Measurements from ENCODE around the gene RNF217. TPM values are rescaled to one million over a fixed set of nuclear protein-coding genes. Genes with fewer than 3 reads are reported as not detected.

Gene RNF217
- total and polyA plus RNA-seq, 12 donors, result 2.1 to 26.9 (median 13.0) TPM

DNA sequence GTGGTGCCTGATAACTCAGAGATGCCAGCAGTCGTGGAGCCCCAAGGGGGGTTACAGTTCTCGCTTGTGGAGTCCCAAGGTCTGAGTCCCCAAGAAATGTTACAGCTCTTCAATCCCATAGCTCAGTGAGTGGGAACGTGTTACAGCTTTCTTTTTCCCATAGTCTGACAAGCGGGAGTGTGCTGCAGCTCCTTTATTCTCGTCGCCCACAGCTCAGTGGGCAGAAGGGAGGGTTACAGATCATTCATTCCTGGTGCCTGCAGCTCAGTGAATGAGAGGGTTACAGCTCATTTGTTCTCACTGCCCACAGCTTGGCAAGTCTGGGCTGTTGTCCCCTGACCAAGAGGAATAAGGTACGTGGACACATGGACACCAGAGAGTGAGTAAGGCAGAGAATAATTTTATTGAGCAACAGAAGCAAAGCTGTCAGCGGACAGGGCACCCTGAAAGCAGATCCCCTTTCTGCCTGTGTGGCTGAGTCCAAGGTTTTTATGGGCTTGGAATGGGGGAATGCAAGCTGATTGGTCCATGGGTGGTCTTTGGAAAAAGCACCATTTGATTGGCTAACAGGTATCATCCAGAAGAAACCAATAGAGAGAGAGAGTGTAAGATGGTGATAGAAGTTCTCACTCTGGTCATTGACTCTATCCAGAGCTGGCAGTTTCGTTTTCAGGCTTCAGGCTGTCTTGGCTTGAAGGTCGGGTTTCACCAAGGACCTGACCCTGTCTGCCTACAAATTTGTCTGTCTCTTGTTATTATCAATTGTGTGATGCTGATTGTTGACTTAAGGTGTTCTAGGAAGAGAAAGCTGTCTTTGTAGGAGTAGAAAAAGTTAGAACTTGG lies 16.4 kb downstream of the RNF217 start:
- intact Hi-C loops (cut with DNase I), result no loop called here
- Histone ChIP-seq H3K27ac (no peak overlapping the region), H3K36me3 (peaks cover 0 to 40% (median 10%) of the 10 kb centered on the region in 9 donors), H3K4me1 (peaks cover 0 to 13% (median 0%) of the 10 kb centered on the region in 9 donors), H3K27me3 (no peaks in the 10 kb centered on the region), H3K9me3 (peaks cover 0 to 19% (median 10%) of the 10 kb centered on the region in 11 donors), H3K4me3 (no peak overlapping the region)
- WGBS, 2 donors, result 97 to 98% methylated on average over 10 of the region's 10 CpGs
- TF ChIP-seq, protein P1, sequence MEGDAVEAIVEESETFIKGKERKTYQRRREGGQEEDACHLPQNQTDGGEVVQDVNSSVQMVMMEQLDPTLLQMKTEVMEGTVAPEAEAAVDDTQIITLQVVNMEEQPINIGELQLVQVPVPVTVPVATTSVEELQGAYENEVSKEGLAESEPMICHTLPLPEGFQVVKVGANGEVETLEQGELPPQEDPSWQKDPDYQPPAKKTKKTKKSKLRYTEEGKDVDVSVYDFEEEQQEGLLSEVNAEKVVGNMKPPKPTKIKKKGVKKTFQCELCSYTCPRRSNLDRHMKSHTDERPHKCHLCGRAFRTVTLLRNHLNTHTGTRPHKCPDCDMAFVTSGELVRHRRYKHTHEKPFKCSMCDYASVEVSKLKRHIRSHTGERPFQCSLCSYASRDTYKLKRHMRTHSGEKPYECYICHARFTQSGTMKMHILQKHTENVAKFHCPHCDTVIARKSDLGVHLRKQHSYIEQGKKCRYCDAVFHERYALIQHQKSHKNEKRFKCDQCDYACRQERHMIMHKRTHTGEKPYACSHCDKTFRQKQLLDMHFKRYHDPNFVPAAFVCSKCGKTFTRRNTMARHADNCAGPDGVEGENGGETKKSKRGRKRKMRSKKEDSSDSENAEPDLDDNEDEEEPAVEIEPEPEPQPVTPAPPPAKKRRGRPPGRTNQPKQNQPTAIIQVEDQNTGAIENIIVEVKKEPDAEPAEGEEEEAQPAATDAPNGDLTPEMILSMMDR (IDR thresholded peaks at IDR 0.05), result no peak
- ATAC-seq, result no peak
- no peak for DNase-seq

DNA sequence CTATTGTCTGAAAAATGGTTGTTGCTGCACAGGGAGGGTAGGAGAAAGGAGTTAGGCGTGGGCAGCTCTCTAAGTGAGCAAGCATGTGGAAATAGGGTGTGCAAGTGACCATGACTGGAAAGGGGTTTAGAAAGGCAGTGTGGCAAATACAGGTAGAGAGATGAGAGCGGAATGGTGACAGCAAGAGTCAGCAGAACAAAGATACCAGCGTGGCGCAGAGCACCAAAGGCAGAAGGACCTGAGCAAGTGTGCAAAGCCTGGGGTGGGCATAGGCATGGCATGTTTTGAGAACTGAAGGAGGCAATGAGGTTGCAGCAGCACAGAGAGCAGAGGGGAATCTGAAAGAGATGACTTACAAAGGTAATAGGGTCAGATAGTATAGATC lies 17.0 kb downstream of the RNF217 start:
- peaks cover 0 to 34% (median 10%) of the 10 kb centered on the region in 9 donors for H3K36me3 ChIP-seq
- DNase-seq, result no peak
- no peak for ATAC-seq
- no peaks in the 10 kb centered on the region for H3K27me3 ChIP-seq
- peaks cover 0 to 15% (median 4%) of the 10 kb centered on the region in 9 donors for H3K4me1 ChIP-seq
- H3K9me3 ChIP-seq, result peaks cover 0 to 19% (median 10%) of the 10 kb centered on the region in 11 donors
- TF ChIP-seq, protein P1 (IDR thresholded peaks at IDR 0.05), result no peak
- H3K4me3 ChIP-seq, result no peak overlapping the region
- WGBS, 2 donors, result 97 to 99% methylated on average over 4 of the region's 4 CpGs
- intact Hi-C loops (cut with DNase I), result no loop called here
- no peak overlapping the region for H3K27ac ChIP-seq

DNA sequence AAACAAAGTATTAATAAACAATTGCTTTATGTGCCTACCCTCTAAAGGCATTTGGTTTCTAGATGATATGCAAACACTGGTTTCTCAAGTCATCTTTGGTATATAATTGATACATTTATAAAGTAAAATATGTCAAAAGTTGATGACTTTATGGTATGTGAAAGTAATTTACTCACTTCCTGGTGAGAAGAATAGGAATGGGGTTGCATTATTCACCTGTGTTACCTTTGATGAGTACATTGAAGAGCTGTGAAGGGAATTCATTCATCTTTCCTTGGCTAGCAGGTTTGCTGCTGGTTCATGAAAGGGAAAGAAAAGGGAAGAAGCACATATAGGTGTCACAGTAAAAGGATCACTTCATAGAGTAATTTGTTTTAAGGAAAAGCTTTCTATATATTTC lies 20.4 kb downstream of the RNF217 start:
- Histone ChIP-seq H3K36me3 (peaks cover 0 to 17% (median 10%) of the 10 kb centered on the region in 9 donors), H3K27ac (no peak overlapping the region), H3K27me3 (no peaks in the 10 kb centered on the region), H3K4me3 (no peak overlapping the region), H3K9me3 (peaks cover 0 to 19% (median 10%) of the 10 kb centered on the region in 11 donors), H3K4me1 (peaks cover 0 to 25% (median 11%) of the 10 kb centered on the region in 9 donors)
- DNase-seq (no peak), ATAC-seq (no peak)
- TF ChIP-seq, protein P1 (IDR thresholded peaks at IDR 0.05), result no peak
- intact Hi-C loops (cut with DNase I), result no loop called here

DNA sequence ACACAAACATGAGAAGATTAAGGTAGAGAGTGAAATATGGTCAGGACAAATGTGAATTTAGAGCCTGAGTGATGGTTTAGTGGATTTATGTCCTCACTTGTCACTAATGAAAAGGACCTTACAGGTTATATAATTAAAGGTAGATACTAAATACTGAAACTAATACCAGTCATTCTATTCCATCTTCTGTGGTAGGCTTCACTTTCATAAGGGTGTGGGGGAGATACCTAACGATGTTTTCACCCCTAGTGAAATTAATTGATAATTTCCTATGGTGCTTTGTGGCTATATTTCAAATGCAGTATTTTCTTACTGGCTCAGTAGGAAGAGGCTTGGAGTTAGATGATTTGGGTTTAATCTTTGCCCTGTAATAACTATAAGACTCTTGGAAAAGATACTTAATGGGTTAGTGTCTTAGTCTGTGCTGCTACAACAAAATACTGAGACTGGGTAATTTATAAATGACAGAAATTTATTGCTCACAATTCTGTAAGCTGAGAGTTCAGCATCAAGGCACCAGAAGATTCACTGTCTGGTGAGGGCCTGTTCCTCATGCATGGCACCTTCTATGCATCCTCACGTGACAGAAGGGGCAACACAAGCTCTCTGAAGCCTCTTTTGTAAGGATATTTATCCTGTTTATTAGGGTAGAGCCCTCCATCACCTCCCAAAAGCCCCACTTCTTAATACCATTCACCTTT lies 21.3 kb downstream of the RNF217 start:
- intact Hi-C loops (cut with DNase I), result no loop called here
- TF ChIP-seq, protein P1 (IDR thresholded peaks at IDR 0.05), result no peak
- Histone ChIP-seq H3K4me1 (peaks cover 0 to 25% (median 9%) of the 10 kb centered on the region in 9 donors), H3K36me3 (peaks cover 0 to 10% (median 4%) of the 10 kb centered on the region in 9 donors), H3K4me3 (no peak overlapping the region), H3K27me3 (no peaks in the 10 kb centered on the region), H3K27ac (no peak overlapping the region), H3K9me3 (peaks cover 0 to 12% (median 4%) of the 10 kb centered on the region in 11 donors)
- DNase-seq (no peak), ATAC-seq (no peak)
- 94 to 95% methylated on average over 2 of the region's 2 CpGs for WGBS, 2 donors
